CD4-positive, alpha-beta T cell (primary cell): ENCODE measurements around the gene NUP35. TPM values are rescaled to one million over a fixed set of nuclear protein-coding genes. Genes with fewer than 3 reads are reported as not detected.

Experiments
- ATAC-seq: fragments of 200-7000 bp; cut with Tn5 transposase; one replicate; pipeline ENCODE4 v1.10.0; 2022; ENCODE audit warnings: mild to moderate bottlenecking; ENCODE audit not compliant: poor library complexity
- CTCF ChIA-PET: fragments of 350-600 bp; sonication (Branson Sonifier 250); formaldehyde crosslinking; loops from one replicate; lab custom pipeline; 2021; ENCODE audit warnings: antibody characterized with exemption, inconsistent platforms; lab: Charles Lee
- POLR2A ChIA-PET: fragments of 350-600 bp; sonication (Branson Sonifier 250); formaldehyde crosslinking; loops from one replicate; lab custom pipeline; 2021; ENCODE audit warnings: antibody characterized with exemption, inconsistent platforms; lab: Charles Lee
- DNase-seq, 14 experiments: peaks; one replicate each; pipeline ENCODE4 v3.0.0-alpha.2; 2013 to 2020; ENCODE audit warnings: mixed read lengths in 2 of 14
- H3K27ac ChIP-seq, 2 donors: one replicate each; pipeline versions ENCODE4 v1.5.1 to v1.7.0; 2013; ENCODE audit warnings: low read length in 2 of 2, low read depth in 1 of 2, mild to moderate bottlenecking in 1 of 2
- H3K27me3 ChIP-seq, 2 experiments: 1 replicate in 1 of 2; 2 replicates in 1 of 2; pipeline versions ENCODE4 v1.6.1 to v1.7.0; 2013; ENCODE audit warnings: low read length in 2 of 2, control low read depth in 1 of 2, mild to moderate bottlenecking in 1 of 2, moderate library complexity in 1 of 2; ENCODE audit not compliant: insufficient read depth in 2 of 2, control insufficient read depth in 1 of 2
- H3K36me3 ChIP-seq: one replicate; pipeline ENCODE4 v1.6.1; 2013; ENCODE audit warnings: low read length, control low read depth; ENCODE audit not compliant: insufficient read depth
- H3K4me1 ChIP-seq: one replicate; pipeline ENCODE4 v1.6.1; 2013; ENCODE audit warnings: low read length, control low read depth; ENCODE audit not compliant: insufficient read depth
- H3K4me3 ChIP-seq: one replicate; pipeline ENCODE4 v1.5.1; 2013; ENCODE audit warnings: mild to moderate bottlenecking, low read length, moderate library complexity
- H3K9me3 ChIP-seq, 2 experiments: 1 replicate in 1 of 2; 2 replicates in 1 of 2; pipeline versions ENCODE4 v1.6.1 to v1.7.0; 2013; ENCODE audit warnings: low read length in 2 of 2, mild to moderate bottlenecking in 2 of 2, control low read depth in 1 of 2, moderate library complexity in 1 of 2; ENCODE audit not compliant: control insufficient read depth in 1 of 2, insufficient read depth in 1 of 2
- H3K27ac Mint-ChIP-seq: one replicate; pipeline ENCODE4 v1.8.0; 2020; ENCODE audit warnings: mixed read lengths
- H3K27me3 Mint-ChIP-seq: one replicate; pipeline ENCODE4 v1.8.0; 2021; ENCODE audit warnings: mixed read lengths
- H3K36me3 Mint-ChIP-seq: one replicate; pipeline ENCODE4 v1.8.0; 2021; ENCODE audit warnings: low read depth, mixed read lengths
- H3K4me1 Mint-ChIP-seq: one replicate; pipeline ENCODE4 v1.8.0; 2021; ENCODE audit warnings: low read depth, mixed read lengths
- H3K4me3 Mint-ChIP-seq: one replicate; pipeline ENCODE4 v1.8.0; 2020; ENCODE audit warnings: mild to moderate bottlenecking, mixed read lengths
- H3K9me3 Mint-ChIP-seq: one replicate; pipeline ENCODE4 v1.8.0; 2020; ENCODE audit warnings: mixed read lengths
- CTCF ChIP-seq: fragments of 200-600 bp; IDR thresholded peaks from one replicate; pipeline ENCODE4 v1.8.0; 2022; ENCODE audit warnings: antibody characterized with exemption, mild to moderate bottlenecking
- intact Hi-C, 2 experiments: fragments of 100-400 bp; cut with DNase I in 1 of 2; cut with micrococcal nuclease in 1 of 2; formaldehyde crosslinking; loops; one replicate each; pipeline versions ENCODE4 v1.15.1 to v1.9.0; 2023 to 2025; cut with DNase I, micrococcal nuclease
- total RNA-seq, 174 experiments: library from RNA in 2 of 174; stranded (reverse) in 2 of 174; gene quantifications; one replicate each; pipeline ENCODE4 v1.2.3 and lab custom pipeline; 2021 to 2026

The NUP35 gene
- total RNA-seq, 2 experiments from 2014 or later = 12.5 to 13.1 TPM

- DNase-seq (no peak), ATAC-seq (no peak)
- no peak for TF ChIP-seq CTCF
- no peak overlapping the region for H3K4me3 Mint-ChIP-seq
- no peaks in the 10 kb centered on the region for H3K27me3 ChIP-seq
- peaks cover 39% of the 10 kb centered on the region for H3K36me3 Mint-ChIP-seq
- H3K27ac ChIP-seq = no peak overlapping the region
- no peaks in the 10 kb centered on the region for H3K9me3 ChIP-seq
- intact Hi-C loops = no loop called here
- H3K4me1 Mint-ChIP-seq = no peaks in the 10 kb centered on the region
- H3K27ac Mint-ChIP-seq = no peak overlapping the region
- no peaks in the 10 kb centered on the region for H3K27me3 Mint-ChIP-seq
- H3K9me3 Mint-ChIP-seq = no peaks in the 10 kb centered on the region
- POLR2A ChIA-PET = no interaction called here
- no peak overlapping the region for H3K4me3 ChIP-seq
- no peaks in the 10 kb centered on the region for H3K4me1 ChIP-seq
- CTCF ChIA-PET = no interaction called here
- peaks cover 3% of the 10 kb centered on the region for H3K36me3 ChIP-seq
Observed at GRCh38 chr2:183195397-183195796, 71.2 kb downstream of the NUP35 start.

- Histone ChIP-seq H3K27me3 (no peaks in the 10 kb centered on the region), H3K4me3 (no peak overlapping the region), H3K36me3 (peaks cover 3% of the 10 kb centered on the region), H3K27ac (no peak overlapping the region), H3K9me3 (no peaks in the 10 kb centered on the region), H3K4me1 (no peaks in the 10 kb centered on the region)
- Mint-ChIP-seq H3K4me1 (no peaks in the 10 kb centered on the region), H3K4me3 (no peak overlapping the region), H3K36me3 (peaks cover 36% of the 10 kb centered on the region), H3K9me3 (no peaks in the 10 kb centered on the region), H3K27ac (no peak overlapping the region), H3K27me3 (no peaks in the 10 kb centered on the region)
- ChIA-PET CTCF (no interaction called here), POLR2A (no interaction called here)
- DNase-seq = no peak
- intact Hi-C loops = no loop called here
- no peak for TF ChIP-seq CTCF
- ATAC-seq = no peak
Observed at GRCh38 chr2:183195998-183196409, 71.8 kb downstream of the NUP35 start.

DNA sequence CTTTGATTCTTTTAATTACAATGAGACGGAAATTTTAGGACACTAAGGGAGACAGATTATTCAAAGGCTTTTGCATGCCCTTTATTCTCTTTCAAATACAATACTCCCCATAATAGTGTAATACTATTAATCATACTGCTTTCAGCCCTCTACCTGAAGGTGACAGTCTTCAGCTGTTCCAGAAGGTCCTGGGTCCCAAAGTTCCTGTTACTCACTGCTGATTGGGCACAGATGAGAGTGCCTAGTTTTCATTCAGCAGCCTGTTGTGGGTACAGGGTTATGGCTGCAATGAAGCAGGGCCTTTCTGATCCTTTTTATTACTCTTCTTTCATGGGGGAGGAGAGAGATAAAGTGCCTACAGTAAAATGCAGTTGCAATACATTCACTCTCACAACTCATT lies 80.2 kb downstream of the NUP35 start:
- intact Hi-C loops = no loop called here
- no peaks in the 10 kb centered on the region for H3K4me1 ChIP-seq
- H3K4me3 ChIP-seq = no peak overlapping the region
- Mint-ChIP-seq H3K9me3 (peaks cover 3% of the 10 kb centered on the region), H3K4me3 (no peak overlapping the region), H3K4me1 (no peaks in the 10 kb centered on the region), H3K27me3 (no peaks in the 10 kb centered on the region), H3K36me3 (no peaks in the 10 kb centered on the region), H3K27ac (no peak overlapping the region)
- DNase-seq (no peak), ATAC-seq (no peak)
- H3K27ac ChIP-seq = no peak overlapping the region
- no peak for TF ChIP-seq CTCF
- H3K27me3 ChIP-seq = no peaks in the 10 kb centered on the region
- ChIA-PET POLR2A (no interaction called here), CTCF (no interaction called here)
- no peaks in the 10 kb centered on the region for H3K9me3 ChIP-seq
- H3K36me3 ChIP-seq = no peaks in the 10 kb centered on the region
